ENCODE measurements around the gene NTRK2.
"Not testable (repeated sequence)": the region's sequence is repeated elsewhere in the genome, so short reads cannot be mapped to it uniquely, and the experiment has no call there.

- TF ChIP-seq CTCF, EZH2 (IDR thresholded peaks at IDR 0.05): not testable (repeated sequence)
These were observed 229.1 kb downstream of the NTRK2 start for GRCh38 chr9:84898618-84899017.

All from neural progenitor cell (in vitro differentiated cells).